IPS DF 19.7 (cell line): ENCODE measurements around the gene METTL27.
"Not testable (repeated sequence)": the region's sequence is repeated elsewhere in the genome, so short reads cannot be mapped to it uniquely, and the experiment has no call there.

Source experiments
- DNase-seq: peaks from one replicate; pipeline ENCODE4 v3.0.0-alpha.2; 2013; ENCODE audit warnings: low read depth, low spot score

METTL27 gene

DNA sequence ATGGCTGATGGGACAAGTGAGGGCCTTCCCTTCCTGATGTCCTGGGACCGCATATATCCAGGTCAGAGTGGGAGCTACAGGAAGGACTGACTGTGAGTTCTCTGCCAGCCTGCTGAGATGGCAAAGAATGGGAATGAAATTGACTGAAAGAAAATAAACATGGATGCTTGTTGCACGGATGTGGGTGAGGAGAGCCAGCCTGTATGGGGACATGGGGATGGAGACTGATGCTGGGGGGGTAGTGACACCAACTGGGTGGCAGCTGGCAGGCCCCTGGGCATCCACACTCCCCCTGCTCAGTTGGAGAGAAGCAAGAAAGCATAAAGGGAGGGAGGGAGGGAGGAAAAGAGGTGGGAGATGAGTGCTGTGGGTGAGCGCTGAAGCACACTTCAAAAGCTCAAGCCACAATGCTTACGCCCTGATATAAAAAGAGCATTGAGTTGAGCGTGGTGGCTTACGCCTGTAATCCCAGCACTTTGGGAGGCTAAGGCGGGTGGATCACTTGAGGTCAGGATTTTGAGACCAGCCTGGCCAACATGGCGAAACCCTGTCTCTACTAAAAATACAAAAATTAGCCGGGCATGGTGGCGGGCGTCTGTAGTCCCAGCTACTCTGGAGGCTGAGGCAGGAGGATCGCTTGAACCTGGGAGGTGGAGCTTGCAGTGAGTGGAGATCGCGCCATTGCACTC is 20.6 kb downstream of the METTL27 start:
- not testable (repeated sequence) for DNase-seq

DNA sequence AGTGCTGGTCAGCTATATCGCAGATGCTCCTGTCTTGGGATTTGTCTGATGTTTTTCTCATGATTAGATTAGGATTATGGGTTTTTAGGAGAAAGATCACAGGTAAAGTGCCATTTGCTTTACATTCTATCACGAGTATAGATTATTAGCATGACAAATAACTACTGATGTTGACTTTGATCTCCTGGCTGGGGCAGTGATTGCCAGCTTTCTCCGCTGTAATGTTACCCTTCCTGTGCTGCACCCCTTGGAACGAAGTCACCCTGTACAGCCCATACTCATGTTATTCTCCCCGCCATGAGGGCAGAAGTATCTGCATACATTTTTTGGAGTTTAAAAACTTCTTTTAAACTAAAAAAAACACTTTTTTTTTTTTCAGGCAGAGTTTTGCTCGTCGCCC is 22.3 kb downstream of the METTL27 start:
- DNase-seq: no peak

DNA sequence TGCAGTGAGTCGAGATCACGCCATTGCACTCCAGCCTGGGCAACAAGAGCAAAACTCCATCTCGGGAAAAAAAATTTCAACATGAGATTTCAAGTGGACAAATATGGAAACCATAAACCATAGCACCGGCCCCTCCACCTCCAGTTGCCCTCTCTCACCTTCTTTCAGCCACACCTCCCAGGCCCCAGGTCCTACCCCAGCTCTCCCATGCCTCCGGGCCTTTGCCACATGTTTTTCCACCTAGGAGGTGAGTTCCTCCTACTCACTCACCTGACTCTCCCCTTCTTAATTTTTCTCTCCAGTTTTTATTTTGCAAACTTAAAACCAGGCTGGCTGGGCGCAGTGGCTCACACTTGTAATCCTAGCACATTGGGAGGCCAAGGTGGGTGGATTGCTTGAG is 25.2 kb downstream of the METTL27 start:
- no peak for DNase-seq

DNA sequence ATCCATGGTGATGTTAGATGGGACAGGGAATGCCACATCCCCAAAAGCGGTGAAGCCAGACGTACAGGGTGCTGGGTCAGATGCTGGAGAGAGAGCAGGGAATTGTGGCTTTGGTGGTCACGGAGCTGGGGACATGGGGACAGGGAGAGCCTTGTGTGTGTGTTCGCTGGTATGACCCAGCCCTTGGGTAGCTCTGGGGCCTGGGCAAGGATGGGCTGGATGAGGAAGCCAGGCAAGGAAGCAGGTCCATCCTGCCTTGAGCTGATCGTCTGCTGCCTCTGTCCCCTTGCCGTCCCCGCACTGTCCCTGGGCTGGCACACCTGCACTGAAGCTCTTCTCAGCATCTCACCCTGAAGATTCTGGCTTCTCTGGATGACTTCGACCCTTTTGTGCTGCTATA is 26.9 kb downstream of the METTL27 start:
- DNase-seq: no peak

DNA sequence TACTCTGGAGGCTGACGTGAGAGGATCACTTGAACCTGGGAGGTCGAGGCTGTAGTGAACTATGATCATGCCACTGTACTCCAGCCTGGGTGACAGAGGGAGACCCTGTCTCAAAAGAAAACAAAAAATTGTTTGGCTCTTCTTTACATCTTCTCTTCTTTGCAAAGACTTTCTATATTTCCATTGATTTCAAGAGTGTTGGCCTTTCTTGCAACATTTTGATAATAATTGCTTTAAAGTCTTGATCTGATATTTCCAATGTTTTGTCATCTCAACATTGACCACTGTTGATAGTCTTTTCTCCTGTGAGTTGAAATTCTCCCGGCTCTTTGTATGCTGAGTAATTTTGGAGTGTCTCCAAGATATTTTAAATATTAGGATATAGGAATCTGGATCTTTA is 29.3 kb downstream of the METTL27 start:
- DNase-seq: no peak

DNA sequence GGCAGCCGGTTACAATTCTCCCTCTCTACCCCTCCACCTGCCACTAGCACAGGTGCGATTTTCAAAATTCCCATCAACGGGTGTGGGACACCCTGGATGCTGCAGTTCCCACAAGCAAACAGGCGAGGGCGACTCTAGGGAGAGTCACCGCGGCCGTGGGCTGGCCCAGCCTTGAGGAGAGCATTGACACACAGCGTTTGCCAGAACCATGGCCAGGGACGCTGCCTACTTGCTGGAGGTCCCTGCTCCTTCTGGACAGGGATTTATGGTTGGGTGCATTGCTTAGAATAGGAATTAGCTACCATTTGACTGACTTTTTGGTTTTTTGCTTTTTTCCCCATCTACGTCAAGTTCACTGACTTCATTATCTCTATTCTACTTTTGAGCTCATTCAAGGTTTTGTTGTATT is 30.6 kb downstream of the METTL27 start:
- DNase-seq: no peak

DNA sequence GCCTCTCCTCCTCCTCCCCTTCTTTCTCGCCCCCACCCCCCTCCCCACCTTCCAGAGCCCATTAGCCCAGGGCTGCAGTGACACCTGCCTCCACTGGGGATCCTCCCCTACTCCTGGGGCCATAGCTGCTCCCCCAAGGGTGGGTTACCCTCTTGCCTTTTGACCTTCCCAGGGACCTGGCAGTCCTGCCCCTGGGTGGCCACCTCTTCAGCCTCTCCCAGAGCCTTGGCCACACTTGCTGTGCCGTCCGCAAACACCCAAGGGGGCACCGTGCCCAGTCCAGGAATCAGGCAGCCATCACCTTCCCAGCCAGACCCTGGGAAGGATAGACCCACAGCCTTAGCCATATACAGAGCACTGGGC is 31.3 kb downstream of the METTL27 start:
- no peak for DNase-seq

DNA sequence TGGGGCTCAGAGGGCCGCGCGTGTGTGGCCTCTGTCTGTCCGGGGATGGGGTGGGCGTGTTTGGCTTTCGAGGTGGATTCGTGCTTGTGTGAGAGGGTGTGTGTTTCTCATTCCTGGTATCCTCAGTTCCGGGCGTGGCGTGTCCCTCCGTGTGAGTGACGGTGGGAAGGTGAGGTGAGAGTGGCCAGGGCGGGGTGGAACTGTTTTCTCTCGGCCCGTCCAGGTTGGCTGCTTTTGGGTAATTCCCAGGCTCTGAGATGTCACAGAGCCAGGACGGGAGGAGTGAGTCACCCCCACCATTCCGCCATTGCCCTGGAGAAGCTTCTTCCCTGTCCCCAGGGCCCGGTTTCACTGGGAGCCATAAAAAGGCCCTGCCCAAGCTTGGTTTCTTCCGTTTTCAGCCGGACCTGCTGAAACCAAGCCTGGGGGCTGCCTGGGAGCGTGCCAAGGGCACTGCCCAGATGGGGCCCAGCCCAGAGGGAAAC is 32.8 kb downstream of the METTL27 start:
- no peak for DNase-seq

DNA sequence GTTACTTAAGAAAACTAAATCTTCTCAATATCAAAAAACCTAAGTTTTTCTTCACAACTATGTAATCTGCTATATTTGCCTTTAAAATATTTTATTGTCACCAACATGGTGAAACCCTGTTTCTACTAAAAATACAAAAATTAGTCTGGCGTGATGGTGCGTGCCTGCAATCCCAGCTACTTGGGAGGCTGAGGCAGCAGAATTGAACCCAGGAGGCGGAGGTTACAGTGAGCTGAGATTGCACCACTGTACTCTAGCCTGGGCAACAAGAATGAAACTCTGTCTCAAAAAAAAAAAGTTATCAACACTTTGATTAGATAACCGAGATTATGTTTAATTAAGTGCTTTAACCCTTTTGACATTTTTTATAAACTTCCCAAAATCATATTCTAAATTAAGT is 39.9 kb downstream of the METTL27 start:
- no peak for DNase-seq

DNA sequence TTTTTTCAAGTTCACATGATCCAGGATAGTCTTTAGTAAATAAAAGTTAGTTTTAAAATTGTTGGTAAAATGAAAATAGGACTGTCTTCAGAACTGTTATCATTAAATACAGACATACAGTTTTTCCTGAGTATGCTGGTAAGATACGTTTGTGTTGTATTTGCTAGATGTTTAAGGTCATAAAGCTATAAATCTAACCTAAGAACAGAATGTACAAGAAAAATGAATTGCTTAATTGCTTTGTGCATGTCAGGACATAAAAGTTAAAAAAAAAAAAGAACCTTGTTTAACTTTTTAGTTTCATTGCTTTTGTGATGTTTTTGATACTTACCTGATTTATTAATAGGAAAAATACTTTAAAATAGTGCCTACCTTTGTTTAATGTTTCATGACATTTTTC is 40.7 kb downstream of the METTL27 start:
- DNase-seq: no peak

DNA sequence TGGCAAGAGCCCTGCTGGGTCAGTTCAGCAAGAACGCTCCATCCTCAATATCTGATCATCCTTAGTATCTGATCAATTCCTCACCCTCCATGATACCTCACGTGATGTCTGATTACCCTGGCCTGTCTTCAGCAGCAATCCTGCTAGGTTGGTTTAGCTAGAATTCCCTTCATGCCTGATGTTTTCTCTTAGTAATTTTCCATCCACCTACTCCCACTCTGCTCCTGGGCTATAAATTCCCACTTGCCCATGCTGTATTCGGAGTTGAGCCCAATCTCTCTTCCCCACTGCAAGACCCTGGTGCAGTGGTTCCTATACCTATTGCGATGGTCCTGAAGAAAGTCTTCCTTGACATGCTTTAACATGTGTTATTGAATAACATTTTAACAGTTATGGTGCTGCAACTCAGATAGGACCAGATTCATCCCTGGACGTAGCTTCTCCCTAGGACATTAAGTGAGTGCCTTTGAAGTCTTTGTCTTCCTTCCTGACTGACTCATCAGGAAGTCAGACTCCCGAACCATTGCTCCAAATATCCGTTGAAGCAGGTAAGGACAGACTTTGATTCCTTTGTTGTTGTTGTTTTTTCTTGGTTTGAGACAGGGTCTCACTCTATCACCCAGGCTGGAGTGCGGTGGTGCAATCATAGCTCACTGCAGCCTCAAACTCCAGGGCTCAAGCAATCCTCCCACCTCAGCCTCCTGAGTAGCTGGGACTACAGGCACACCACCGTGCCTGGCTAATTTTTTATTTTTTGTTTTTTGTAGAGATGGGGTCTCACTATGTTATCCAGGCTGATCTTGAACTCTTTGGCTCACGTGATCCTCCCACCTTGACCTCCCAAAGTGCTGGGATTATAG is 42.8 kb downstream of the METTL27 start:
- DNase-seq: no peak

DNA sequence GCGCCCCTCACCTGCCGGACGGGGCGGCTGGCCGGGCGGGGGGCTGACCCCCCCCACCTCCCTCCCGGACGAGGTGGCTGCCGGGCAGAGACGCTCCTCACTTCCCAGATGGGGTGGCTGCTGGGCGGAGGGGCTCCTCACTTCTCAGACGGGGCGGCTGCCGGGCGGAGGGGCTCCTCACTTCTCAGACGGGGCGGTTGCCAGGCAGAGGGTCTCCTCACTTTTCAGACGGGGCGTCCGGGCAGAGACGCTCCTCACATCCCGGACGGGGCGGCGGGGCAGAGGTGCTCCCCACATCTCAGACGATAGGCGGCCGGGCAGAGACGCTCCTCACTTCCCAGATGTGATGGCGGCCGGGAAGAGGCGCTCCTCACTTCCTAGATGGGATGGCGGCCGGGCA is 45.1 kb downstream of the METTL27 start:
- DNase-seq: not testable (repeated sequence)

DNA sequence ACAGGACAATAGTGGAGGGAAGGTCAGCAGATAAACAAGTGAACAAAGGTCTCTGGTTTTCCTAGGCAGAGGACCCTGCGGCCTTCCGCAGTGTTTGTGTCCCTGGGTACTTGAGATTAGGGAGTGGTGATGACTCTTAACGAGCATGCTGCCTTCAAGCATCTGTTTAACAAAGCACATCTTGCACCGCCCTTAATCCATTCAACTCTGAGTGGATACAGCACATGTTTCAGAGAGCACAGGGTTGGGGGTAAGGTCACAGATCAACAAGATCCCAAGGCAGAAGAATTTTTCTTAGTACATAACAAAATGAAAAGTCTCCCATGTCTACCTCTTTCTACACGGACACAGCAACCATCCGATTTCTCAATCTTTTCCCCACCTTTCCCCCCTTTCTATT is 45.7 kb downstream of the METTL27 start:
- not testable (repeated sequence) for DNase-seq

DNA sequence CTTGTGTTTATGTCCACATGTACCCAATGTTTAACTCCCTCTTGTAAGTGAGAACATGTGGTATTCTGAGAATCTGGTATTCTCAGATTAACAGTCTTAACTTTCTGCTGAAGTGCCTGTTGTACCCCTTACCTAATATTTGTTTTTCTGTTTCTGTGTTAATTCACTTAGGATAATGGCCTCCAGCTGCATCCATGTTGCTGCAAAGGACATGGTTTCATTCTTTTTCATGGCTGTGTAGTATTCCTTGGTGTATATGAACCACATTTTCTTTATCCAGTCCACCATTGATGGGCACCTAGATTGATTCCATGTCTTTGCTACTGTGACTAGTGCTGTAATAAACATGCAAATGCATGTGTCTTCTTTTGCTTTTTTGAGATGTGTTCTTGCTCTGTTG is 47.1 kb downstream of the METTL27 start:
- DNase-seq: not testable (repeated sequence)

DNA sequence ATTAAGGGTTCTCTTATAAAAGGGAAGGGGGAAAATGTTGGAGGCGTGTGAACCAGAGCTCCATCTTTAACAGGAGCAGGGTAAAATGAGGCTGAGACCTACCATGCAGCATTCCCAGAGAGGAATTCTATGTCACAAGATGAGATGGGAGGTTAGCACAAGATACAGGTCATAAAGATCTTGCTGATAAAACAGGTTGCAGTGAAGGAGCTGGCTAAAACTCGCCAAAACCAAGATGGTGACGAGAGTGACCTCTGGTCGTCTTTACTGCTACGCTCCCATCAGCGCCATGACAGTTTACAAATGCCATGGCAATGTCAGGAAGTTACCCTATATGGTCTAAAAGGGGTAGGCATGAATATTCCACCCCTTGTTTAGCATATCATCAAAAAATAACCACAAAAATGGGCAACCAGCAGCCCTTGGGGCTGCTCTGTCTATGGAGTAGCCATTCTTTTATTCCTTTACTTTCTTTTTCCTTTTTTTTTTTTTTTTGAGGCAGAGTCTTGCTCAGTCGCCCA is 51.1 kb downstream of the METTL27 start:
- DNase-seq: not testable (repeated sequence)

DNA sequence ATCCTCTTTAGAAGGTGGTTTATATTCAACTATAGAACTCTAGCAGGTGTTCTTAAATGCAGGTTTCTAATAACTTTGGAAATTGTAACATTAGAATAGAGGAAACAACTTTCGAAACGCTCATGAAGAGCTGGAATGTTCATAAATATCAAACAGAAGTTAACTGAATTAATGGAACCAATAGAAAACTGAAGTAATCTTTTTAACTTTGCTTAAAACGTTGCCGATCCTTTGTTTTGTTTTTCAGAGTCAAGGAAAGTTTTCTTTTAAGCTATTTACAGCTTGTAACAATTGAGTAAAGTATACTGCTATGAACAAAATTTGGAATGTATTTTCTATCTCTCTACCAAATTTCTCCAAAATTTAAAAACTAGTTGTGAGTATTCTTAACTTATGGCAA is 53.3 kb downstream of the METTL27 start:
- no peak for DNase-seq

DNA sequence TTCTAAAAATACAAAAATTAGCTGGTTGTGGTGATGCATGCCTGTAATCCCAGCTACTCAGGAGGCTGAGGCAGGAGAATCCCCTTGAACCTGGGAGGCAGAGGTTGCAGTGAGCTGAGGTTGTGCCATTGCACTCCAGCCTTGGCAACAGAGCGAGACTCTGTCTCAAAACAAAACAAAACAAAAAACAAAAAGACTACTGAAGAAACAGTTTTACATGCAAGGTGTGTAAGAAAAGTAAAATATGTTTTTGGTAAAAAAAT is 54.6 kb downstream of the METTL27 start:
- DNase-seq: not testable (repeated sequence)

DNA sequence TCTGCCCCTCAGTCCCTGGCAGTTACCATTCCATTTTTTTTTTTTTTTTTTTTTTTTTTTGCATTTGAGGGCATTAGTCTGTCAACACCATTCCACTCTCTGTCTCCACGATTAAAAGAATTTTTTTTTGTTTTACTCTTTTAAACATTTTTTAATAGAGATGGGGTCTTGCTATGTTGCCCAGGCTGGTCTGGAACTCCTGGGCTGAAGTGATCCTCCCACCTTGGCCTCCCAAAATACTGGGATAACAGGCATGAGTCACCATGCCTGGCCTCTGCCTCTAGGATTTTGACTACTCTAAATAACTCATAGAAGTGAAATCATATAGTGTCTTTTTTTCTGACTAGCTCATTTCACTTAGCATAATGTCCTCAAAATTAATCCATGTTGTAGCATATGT is 55.7 kb downstream of the METTL27 start:
- no peak for DNase-seq
